ENCODE results near the gene SETD3. TPM values are rescaled to one million over a fixed set of nuclear protein-coding genes. Genes with fewer than 3 reads are reported as not detected.

SETD3 gene
- total RNA-seq, 1 experiment from 2014 or later: 47.8 TPM

DNA sequence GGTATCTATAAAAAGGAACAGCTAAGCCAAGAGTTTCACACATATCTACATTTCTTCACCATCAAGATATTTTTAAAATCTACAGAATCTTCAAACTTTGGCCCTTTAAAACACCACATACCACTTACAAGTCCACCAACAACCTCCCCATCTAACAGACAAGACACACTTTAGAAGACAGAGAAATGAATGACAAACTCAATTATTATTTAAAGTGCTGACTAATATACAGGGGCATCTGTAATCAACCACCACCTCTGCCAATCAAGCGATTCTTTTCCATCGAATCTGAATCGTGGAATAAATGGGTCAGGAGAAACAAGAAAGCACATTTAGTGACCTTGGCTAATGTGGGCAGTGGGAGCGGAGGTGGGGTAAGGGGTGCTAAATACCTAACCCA lies 7.7 kb downstream of the SETD3 start:
- in situ Hi-C loops (cut with HindIII; ENCODE audit: low pct_unique_long_range_greater_than_20kb, low sequenced_read_pairs): no loop called here
- no peak for DNase-seq (ENCODE audit: low read depth, low spot score)

DNA sequence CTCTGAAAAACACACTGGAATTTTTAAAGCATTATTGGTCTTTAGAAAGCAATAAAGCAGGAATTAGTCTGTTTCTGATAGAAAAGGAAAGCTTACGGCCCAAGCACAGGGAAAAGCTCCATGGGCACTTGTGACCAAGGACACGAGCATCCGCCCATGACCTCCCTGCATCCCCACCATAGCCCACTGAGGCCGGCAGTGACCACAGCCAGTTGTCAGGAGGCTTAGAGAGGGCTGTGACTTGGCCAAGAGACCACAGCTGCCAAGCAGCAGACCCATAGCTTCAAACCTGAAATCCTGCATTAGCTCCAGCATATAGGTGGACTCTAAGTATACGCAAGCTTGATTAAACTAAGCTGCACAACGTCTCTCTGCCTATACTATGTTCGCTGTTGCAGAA lies 8.9 kb downstream of the SETD3 start:
- DNase-seq (ENCODE audit: low read depth, low spot score): no peak
- in situ Hi-C loops (cut with HindIII; ENCODE audit: low pct_unique_long_range_greater_than_20kb, low sequenced_read_pairs): no loop called here

DNA sequence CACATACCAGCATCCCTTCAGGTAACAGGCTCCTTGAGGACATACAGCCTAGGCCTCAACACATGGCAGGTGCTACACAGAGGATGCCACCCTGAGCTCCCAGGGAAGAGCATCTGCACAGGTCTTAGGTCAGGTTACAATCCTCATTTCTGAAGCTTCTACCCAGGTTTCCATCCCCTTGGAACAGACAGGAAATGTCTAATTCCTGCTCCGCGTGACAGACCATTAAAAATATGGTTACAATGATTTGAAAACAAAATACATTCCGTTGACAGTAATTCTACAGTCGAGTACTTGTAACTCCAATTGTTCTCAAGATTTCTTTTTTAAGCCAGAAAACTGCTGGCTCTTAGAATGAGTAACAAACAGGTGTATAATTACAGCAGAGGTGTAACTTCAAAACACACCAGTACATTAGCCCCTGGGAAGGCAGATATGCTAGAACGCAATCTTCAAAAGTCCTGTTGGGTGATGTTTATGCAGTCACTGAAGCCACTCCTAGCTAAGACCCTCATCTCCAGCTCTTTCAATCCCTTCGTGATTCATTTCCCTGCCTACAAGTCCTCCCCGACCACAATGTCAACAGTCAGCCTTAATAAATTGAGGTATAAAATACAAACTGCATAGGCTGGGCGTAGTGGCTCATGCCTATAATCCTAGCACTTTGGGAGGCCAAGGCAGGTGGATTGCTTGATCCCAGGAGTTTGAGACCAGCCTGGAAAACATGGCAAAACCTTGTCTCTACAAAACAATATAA lies 11.6 kb downstream of the SETD3 start:
- no peak for DNase-seq (ENCODE audit: low read depth, low spot score)
- in situ Hi-C loops (cut with HindIII; ENCODE audit: low pct_unique_long_range_greater_than_20kb, low sequenced_read_pairs): no loop called here

DNA sequence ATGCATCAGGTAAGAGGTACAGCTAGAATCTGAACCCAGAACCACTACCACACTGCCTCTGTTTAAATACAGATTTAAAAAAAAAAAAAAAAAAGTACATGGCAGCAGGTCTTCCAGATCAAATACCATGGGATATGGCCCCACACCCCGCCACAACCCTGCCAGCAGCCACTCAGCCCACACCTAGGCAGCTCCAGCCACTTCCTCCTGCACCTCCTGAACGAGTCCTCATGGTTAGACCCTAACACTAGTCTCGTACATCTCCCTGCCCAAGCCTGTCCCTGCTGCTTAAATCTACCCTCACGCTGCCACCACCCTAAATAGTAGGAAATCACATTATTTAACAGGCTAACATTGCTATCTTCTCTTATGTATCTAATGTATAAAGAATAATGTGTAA lies 12.6 kb downstream of the SETD3 start:
- DNase-seq (ENCODE audit: low read depth, low spot score): no peak
- in situ Hi-C loops (cut with HindIII; ENCODE audit: low pct_unique_long_range_greater_than_20kb, low sequenced_read_pairs): no loop called here

DNA sequence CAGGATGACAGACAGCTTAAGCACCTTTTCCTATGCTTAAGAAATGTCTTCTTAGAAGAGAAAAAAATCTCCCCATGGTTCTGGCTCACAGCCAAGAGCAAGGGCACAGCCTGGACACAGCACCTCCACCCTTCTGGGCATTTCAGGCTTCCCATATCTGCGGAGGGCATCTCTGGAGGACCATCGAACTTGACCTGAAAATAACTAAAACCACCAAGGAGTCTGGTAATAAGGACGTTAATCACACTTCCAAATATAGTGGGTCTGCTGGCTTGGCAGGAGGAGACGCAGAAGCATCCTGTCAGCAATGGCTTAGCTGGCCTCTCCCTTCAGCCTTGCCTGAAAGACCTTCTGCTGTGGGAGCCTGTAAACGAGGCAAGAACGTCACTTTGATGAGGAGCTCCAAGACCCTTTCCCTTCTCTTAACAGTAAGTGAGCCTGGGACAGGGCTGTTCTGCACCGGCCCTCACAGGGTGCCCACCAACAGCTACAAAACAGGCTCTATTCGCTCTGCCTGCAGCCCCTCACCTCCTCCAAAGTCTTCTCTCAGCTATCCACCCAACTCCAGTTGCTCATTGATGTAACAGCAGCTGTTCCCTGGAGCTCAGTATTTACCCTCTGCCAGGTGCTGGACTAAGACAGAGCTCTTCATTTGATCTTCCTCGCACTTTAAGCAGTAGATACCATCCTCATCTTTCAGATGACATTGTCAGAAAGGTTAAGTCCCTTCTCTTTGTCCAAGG lies 13.2 kb downstream of the SETD3 start:
- no peak for DNase-seq (ENCODE audit: low read depth, low spot score)
- in situ Hi-C loops (cut with HindIII; ENCODE audit: low pct_unique_long_range_greater_than_20kb, low sequenced_read_pairs): no loop called here

DNA sequence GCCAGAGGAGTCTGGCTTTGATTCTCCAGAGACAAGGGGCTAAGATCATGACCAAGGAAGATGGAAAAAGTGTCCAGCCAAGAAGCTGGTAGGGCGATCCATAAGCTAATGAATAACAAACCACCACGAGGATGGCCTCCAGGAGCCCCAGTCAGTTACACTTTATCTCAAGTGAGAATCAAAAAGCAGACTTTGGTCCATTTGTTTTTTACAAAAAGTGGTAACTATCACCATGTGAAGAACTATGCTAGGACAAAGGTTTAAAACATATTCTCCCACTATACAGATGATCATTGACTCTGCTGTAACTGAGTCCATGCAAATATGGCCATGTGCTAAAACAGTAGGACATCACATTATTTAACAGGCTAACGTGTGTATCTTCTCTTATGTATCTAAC lies 13.9 kb downstream of the SETD3 start:
- in situ Hi-C loops (cut with HindIII; ENCODE audit: low pct_unique_long_range_greater_than_20kb, low sequenced_read_pairs): no loop called here
- DNase-seq (ENCODE audit: low read depth, low spot score): no peak

DNA sequence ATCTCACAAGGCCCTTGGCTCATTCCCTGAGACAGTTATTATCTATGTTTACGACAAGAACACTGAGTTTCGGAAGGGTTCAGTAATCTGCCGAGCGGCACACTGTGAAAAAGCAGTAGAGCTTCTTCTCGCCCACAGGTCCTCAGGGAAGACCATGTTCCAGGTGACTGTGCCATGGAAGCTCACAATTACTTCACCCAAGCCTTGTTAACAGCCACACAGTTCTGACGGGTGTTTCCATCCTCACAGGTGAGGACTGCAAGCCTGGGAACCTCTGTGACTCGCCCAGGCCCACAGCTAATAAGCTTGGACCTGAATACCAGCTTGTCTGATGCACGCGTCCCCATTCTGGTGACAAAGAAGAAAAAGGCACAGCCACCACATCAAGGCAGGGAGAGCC lies 15.4 kb downstream of the SETD3 start:
- DNase-seq (ENCODE audit: low read depth, low spot score): no peak
- in situ Hi-C loops (cut with HindIII; ENCODE audit: low pct_unique_long_range_greater_than_20kb, low sequenced_read_pairs): no loop called here

DNA sequence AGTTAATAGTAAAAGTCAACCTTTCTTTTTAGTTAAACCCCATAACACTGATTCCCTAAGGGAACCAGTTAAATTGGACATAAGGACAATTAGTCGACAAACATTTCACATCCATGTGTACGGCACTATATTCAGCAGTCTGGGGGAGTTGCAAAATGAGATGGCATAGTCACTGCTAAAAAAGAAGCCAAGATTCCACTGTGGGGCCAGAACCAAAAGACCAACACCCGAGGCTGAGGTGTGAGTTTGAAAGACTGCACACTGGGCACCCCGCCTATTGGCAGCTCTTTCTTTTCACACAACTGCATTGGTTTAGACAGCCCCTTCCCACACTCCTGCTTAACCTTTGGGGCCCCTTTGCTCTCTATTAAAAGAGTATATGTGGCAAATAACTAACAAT lies 16.7 kb downstream of the SETD3 start:
- no peak for DNase-seq (ENCODE audit: low read depth, low spot score)
- in situ Hi-C loops (cut with HindIII; ENCODE audit: low pct_unique_long_range_greater_than_20kb, low sequenced_read_pairs): no loop called here

DNA sequence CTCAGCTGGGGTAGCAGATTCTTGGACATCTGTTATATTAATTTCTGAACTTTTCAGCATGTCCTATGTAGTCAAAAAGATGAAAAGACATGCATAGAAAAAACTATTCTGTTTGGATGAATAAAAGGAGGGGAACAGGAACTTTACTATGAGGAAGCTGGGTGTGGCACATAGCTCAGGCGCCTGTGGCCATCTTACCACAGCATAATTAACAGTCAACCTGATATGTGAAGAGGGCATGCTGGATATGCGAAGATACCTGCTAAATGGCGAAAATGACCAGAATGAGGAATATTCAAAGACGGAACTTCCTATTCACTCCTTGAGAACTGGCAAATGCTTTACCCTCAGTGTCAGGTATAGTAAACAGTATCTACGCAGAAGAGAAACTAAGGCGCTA lies 18.4 kb downstream of the SETD3 start:
- in situ Hi-C loops (cut with HindIII; ENCODE audit: low pct_unique_long_range_greater_than_20kb, low sequenced_read_pairs): no loop called here
- DNase-seq (ENCODE audit: low read depth, low spot score): no peak

DNA sequence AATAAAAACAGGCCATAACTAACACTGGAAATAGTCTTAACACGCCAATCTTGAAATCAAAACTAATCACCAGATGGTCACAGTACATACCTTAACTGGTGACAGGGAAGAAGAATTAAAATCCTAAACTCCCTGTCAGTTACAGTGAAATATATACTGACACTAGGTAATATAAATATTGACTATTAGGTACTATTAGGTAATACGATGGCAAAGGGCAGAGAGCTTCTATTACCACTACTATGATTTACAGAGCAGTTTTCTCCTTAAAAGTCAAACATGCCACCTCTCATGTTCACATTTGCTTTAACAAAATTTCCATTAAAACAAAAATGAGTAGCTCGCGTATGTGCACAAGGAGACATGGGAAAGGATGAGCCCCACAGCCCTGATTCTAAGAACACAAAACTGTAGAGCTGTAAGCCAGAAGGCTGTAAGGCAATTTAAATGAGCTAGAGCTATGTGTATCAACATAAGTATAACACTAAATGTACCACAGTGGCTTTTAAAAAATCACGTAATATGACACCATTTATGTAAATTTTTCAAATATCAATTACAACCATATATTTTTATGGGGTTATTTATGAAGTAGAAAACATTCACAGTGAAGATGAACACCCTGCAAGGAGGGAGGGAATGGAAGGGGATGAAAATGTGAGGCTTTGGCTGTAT lies 19.1 kb downstream of the SETD3 start:
- in situ Hi-C loops (cut with HindIII; ENCODE audit: low pct_unique_long_range_greater_than_20kb, low sequenced_read_pairs): no loop called here
- DNase-seq (ENCODE audit: low read depth, low spot score): no peak

DNA sequence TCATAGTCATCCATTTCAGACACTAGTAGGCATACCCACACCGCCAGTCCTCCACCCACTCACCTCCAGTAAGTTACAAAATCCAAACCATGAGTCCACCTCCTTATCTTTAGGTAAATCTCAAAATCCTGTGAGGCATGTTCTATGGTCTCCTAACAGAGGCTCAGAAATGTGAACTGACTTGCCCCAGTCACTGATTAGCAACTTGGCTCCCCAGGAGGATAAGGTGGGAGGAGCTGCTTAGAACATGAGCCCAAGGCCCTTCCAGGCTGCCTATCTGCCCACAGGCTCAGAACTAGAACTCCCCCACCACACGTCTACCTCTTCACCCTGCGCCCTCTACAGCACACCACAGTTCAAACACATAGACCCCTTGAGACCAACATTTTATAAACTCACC lies 19.9 kb downstream of the SETD3 start:
- no peak for DNase-seq (ENCODE audit: low read depth, low spot score)
- in situ Hi-C loops (cut with HindIII; ENCODE audit: low pct_unique_long_range_greater_than_20kb, low sequenced_read_pairs): no loop called here

DNA sequence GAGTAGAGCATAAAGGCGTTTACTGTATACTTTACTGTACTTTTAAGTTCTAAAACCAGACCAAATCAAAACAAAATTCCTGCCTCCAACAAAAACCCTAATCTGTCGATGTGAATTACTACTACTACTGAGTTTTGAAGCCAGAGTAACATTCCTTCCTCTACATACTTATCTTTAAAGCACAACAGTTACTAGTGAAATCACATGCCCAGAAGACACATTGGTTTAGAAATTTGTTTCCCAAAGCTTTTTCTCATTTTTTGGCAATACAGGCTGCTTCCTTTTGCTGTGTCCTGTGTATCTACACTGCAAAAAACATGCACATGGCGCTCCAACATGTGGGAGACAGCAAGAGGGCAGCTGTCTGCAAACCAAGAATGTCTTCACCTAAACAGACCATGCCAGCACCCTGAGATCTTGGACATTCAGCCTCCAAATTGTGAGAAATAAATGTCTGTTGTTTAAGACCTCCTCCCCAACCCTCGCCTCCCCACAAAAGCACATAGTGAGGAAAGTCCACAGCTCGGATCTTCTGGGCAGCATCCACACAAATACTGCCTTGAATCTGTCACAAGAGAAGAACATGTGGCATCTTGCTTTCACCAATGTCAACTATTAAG lies 21.1 kb downstream of the SETD3 start:
- in situ Hi-C loops (cut with HindIII; ENCODE audit: low pct_unique_long_range_greater_than_20kb, low sequenced_read_pairs): no loop called here
- DNase-seq (ENCODE audit: low read depth, low spot score): no peak

DNA sequence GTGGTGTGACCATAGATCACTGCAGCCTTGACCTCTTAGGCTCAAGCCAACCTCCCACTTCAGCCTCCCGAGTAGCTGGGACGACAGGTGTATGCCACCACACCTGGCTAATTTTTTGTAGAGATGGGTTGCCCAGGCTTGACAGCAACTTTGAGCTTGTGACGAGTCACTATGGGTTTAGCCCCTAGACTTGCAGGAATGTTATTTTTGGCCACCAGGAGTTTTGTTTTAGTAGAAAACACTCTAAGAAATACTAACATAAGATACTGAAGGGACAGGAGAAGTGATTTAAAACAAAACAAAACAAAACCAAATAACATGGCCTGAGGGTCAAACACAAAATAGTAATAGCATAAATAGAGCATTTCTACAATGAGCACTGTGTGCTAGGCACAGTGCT lies 26.4 kb downstream of the SETD3 start:
- no peak for DNase-seq (ENCODE audit: low read depth, low spot score)
- in situ Hi-C loops (cut with HindIII; ENCODE audit: low pct_unique_long_range_greater_than_20kb, low sequenced_read_pairs): no loop called here

DNA sequence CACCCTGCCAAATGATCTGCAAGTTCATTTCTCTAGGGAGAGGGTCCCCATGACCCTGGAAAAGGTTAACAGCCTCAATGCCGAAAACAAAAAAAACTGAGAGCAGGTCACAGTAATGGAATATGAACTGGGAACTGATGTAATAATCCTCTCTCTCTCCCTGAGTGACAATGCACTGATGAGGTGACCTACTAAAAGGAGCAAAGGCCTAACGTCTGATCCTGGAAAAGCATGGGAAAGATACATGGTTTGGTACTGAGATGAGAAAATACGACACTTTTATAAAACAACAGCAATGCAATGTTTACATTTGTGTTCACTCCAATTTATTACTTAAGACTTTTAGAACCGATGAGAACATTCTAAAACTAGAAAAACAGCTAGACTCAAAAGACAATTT lies 27.7 kb downstream of the SETD3 start:
- in situ Hi-C loops (cut with HindIII; ENCODE audit: low pct_unique_long_range_greater_than_20kb, low sequenced_read_pairs): no loop called here
- DNase-seq (ENCODE audit: low read depth, low spot score): no peak

DNA sequence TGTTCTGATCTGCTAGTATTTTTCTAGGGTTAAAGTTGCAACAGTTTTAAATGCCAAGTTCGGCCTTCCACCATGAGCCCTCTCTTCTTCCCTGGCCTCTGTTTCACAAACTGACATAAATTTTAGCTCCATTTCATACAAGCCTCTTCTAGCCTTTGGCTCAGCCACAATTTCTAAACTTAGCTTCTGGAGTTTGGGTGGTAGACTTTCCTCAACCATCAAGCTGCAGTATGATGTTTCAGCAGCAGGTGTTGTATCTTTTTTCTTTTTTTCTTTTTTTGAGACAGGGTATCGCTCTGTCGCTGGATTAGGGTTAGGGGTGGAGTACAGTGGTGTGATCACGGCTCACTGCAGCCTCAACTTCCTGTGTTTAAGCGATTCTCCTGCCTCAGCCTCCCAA lies 29.4 kb downstream of the SETD3 start:
- in situ Hi-C loops (cut with HindIII; ENCODE audit: low pct_unique_long_range_greater_than_20kb, low sequenced_read_pairs): no loop called here
- no peak for DNase-seq (ENCODE audit: low read depth, low spot score)

DNA sequence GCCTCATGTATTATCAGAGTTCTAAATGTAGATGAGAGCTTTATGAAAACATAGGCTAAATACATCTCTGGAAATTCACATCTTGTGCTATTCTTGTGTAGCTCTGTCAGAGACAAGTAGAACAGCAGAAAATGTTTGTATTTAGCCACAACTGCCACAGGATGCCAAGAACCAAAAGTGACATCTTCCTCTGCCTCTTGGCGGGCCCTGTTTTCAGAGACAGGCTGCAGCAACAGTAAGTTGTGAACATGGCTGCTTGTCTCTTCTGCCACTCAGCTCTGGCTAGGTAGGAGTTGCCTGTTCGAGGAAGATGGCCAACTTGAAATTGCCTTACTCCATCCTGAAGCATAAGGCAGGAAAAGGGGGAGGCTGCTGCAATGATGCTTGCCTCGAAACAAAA lies 30.4 kb downstream of the SETD3 start:
- in situ Hi-C loops (cut with HindIII; ENCODE audit: low pct_unique_long_range_greater_than_20kb, low sequenced_read_pairs): no loop called here

DNA sequence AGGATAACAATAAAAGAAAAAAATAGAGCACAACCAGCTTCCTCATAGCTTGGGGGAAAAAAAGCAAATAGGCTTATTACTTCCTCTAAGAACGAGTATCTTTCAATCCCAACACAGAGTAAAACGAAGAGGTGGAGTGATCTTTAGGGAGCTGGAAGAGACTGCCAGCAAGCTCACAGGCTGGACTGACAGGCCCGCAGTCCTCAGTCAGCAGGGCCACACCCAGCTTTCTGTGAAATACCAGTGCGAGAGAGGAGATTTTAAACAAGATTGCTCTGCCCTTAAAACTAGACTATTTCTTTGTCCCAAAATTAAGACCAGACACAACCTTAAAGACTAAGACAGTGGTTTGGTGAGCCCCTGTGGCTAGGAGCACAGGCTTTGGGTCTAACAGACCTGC lies 32.9 kb downstream of the SETD3 start:
- in situ Hi-C loops (cut with HindIII; ENCODE audit: low pct_unique_long_range_greater_than_20kb, low sequenced_read_pairs): no loop called here
- DNase-seq (ENCODE audit: low read depth, low spot score): no peak

More for the DNA sequence above, 30.4 kb downstream of the SETD3 start:
- no peak for DNase-seq (ENCODE audit: low read depth, low spot score)

DNA sequence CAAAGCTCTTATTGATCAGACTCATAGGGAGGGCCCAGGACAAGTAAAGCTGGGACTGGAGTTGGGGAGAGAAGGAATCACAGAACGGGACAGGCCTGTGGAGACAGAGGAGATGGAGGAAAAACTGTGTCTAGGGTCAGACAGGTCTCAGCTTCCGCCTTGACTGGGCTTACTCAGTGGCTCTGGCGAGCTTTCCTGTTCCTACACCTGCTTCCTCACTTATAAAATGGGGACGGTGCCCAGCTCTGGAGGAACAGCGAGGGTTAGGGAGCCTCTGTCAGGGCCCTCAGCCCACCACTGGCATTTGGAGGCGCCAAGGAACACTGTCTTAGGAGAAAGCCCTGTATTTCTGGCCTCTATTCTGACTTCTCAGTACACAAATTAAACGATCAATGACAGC lies 34.7 kb downstream of the SETD3 start:
- no peak for DNase-seq (ENCODE audit: low read depth, low spot score)
- in situ Hi-C loops (cut with HindIII; ENCODE audit: low pct_unique_long_range_greater_than_20kb, low sequenced_read_pairs): no loop called here

Data from SK-MEL-5 (cell line).